Retinal pigment epithelial cell (primary cell): ENCODE measurements around the gene RHBDD2.

Source experiments
- DNase-seq: peaks from one replicate; pipeline ENCODE4 v3.0.0-alpha.2; 2010; ENCODE audit warnings: low read depth
- H3K4me3 ChIP-seq: 2 replicates; pipeline ENCODE4 v1.5.1; 2011; ENCODE audit warnings: mild to moderate bottlenecking, low read length, control low read depth, moderate library complexity
- CTCF ChIP-seq: conservative IDR thresholded peaks from 2 replicates; pipeline ENCODE4 v1.5.1; 2011; ENCODE audit warnings: low read depth, low read length, control low read depth, inconsistent platforms

RHBDD2 gene

GRCh38 chr7:75925717-75926435, 47.0 kb downstream of the RHBDD2 start:
- no peak for TF ChIP-seq CTCF
- H3K4me3 ChIP-seq: no peak overlapping the region
- DNase-seq: no peak

- DNase-seq: no peak
These were observed 49.7 kb downstream of the RHBDD2 start for GRCh38 chr7:75928568-75928914.

GRCh38 chr7:75931680-75932079, 52.8 kb downstream of the RHBDD2 start:
- H3K4me3 ChIP-seq: no peak overlapping the region
- no peak for DNase-seq
- no peak for TF ChIP-seq CTCF

More at GRCh38 chr7:75928568-75928914, 49.7 kb downstream of the RHBDD2 start:
- no peak for TF ChIP-seq CTCF
- no peak overlapping the region for H3K4me3 ChIP-seq

- TF ChIP-seq CTCF: no peak
- H3K4me3 ChIP-seq: no peak overlapping the region
- DNase-seq: peak; percentile 87
These were observed 59.3 kb downstream of the RHBDD2 start for GRCh38 chr7:75937958-75938786.
